ENCODE measurements around the gene SNRPD3. TPM values are rescaled to one million over a fixed set of nuclear protein-coding genes. Genes with fewer than 3 reads are reported as not detected.

SNRPD3 gene
- 100 to 1,000 TPM in 2 of 3 donors, 10 to 100 TPM in 1; 56.6 to 116 (median 113) TPM for polyA plus RNA-seq

DNA sequence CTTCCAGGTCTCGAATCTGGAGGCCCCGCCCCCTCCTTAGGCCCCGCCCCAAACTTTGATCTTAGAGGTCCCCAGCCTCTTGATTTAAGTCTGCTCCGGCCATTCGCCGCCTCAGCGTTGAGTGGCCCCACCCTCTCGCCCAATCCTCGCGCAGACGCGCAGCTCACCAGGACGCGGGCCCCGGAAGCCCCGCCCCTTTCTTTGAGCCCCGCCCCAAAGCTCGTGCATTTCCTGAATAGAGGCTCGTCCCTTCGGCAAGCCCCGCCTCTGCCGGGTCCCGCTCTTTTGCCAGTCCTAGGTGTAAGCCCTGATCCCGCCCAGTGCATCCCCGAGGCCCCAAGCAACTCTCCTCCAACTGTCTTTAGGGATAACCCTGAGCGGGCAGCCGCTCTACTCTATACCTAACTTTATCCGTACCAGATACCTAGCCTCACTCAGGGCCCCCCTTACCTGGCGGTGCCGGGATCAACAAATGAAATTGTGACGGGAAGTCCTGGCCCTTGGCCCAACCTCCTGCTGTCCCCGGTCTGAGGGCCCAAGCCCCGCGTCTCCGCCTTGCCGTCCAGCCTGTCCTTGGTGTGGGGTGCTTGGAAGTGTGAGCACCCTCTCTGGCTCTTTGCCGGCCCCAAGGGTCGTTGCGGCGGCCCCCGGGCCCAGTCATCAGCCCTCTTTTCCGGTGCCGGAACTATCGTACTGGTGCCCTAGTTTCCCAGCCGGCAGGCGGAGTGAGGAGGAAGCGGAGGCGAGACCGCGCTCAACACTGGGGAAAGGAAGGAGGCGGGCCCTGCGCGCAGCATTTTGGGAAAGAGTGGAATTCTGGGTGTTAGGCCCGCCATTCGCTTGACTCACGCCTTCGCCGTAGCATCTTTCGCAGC, at the start of gene SNRPD3:
TSS of gene SNRPD3 (plus strand) at position 835 of the 875 bp plus-strand sequence. CDS start 1,676 bp downstream, outside the sequence.
- peak within 1 kb of the TSS; percentile 94 to 98 (median 97) for H3K4me3 Mint-ChIP-seq
- H3K27ac Mint-ChIP-seq = peak within 1 kb of the TSS; percentile 95 to 99 (median 97)
- DNase-seq = peak; percentile 96 to 98 (median 97)
- H3K36me3 Mint-ChIP-seq = peaks cover 0 to 22% (median 0%) of the 10 kb centered on the region in 3 donors
- no peaks in the 10 kb centered on the region for H3K9me3 Mint-ChIP-seq
- peaks cover 56 to 78% of the 10 kb centered on the region in 2 donors for H3K4me1 Mint-ChIP-seq
- peaks cover 4 to 11% (median 6%) of the 10 kb centered on the region in 3 donors for H3K27me3 Mint-ChIP-seq (ENCODE audit: low read depth in 3 of 3)

DNA sequence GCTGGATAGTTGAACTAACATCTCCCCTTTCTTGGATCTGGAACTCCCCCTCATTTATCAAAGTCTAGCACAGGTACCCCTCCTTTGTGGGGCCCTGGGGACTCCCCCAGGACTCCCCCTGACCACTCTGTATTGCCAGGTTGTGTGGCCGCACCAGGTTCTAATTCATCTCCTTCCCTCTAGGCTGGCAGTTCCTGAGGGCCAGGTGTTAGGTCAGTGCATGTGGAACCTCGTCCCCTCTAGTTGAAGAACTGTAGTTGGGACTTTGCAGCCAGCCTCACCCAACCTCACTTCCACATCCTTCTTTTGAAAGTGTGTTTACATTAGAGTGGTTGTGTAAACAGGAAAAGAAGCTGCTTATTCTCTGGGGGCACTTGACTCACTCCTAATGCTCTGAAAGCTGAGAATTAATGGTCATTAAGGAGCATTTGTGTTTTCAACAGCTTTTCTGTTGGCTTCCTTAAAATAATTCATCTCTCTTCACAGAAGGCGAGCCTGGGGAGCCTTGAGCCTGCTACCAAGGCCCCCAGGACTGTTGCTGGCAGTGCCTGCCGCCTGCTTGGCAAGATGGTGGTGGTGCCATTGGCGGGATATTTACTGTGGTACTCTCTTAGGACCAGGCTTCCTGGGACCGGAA, 48.9 kb upstream of the SNRPD3 start:
- DNase-seq = no peak
- Mint-ChIP-seq H3K27ac (no peak overlapping the region), H3K36me3 (no peaks in the 10 kb centered on the region), H3K4me1 (peaks cover 18 to 29% of the 10 kb centered on the region in 2 donors), H3K4me3 (no peak overlapping the region), H3K9me3 (no peaks in the 10 kb centered on the region), H3K27me3 (ENCODE audit: low read depth in 3 of 3) (peaks cover 0 to 4% (median 2%) of the 10 kb centered on the region in 3 donors)

DNA sequence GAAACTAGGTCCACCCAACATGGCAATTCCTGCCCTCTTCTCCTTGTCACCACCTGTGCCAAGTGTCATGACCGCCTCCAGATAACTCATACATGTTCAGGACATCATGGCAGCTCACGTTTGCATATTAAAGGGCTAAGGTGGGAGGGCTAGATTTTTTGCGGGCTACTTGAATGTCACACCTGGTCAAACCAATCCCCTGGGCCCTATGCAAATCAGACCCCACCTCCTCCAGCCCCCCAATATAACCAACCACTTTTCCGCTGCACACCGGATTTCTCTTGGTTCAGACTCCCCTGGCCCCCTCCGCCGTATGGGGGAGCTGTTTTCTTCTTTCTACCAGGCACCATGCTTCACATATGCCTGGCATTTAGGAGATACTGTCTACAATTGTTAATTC, 48.1 kb upstream of the SNRPD3 start:
- H3K36me3 Mint-ChIP-seq = no peaks in the 10 kb centered on the region
- H3K4me3 Mint-ChIP-seq = no peak overlapping the region
- peaks cover 24 to 37% of the 10 kb centered on the region in 2 donors for H3K4me1 Mint-ChIP-seq
- no peak overlapping the region for H3K27ac Mint-ChIP-seq
- H3K9me3 Mint-ChIP-seq = no peaks in the 10 kb centered on the region
- no peaks in the 10 kb centered on the region for H3K27me3 Mint-ChIP-seq (ENCODE audit: low read depth in 3 of 3)
- DNase-seq = no peak

DNA sequence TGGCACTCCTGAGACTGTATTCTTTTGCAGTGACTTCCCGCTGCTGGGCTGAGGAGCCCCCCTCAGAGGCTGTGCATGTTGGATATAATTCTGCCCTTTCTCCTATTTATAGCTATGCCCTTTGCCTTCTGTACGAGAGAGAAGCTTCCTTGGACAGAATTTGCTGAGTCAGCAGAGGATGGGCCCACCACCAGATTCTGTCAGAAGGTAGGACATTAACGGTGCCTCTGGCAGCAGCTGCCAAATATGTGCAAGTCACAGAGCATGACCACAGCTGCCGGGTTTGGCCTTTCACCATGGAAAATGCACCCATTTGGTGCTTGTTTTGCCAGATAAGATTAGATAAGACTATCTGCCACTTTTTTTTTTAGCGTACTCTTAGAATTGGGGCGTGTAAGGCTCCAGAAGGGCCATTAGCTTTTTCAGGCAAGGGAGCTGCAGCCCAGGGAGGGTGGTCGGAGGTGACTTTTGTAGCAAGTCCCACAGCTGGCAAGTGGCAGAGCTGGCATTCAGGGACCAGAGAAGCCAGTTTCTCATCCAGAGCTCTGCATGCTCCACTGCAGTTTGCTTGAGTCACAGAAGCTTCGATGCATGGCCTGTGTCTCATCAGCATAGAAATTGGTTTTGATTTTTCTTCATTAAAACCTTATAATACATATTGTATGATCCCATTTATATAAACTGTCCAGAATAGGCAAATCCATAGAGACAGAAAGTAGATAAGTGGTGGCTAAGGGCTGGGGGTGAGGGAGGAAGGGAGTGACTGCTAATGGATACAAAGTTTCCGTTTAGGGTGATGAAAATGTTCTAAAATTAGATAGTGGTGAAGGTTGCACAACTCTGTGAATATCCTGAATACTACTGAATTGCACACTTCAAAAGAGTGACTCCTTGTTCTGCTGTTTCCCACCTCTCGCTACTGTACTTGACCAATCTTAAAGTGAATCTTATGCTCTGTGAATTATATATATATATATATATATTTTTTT, 44.9 kb upstream of the SNRPD3 start:
- Mint-ChIP-seq H3K4me1 (peaks cover 25 to 37% of the 10 kb centered on the region in 2 donors), H3K9me3 (no peaks in the 10 kb centered on the region), H3K36me3 (no peaks in the 10 kb centered on the region), H3K27me3 (ENCODE audit: low read depth in 3 of 3) (peaks cover 0 to 2% (median 1%) of the 10 kb centered on the region in 3 donors), H3K4me3 (peak overlapping the region; percentile 34 to 75 (median 61)), H3K27ac (peak overlapping the region in 5 of 6 donors; percentile 31 to 83 (median 52))
- no peak for DNase-seq

DNA sequence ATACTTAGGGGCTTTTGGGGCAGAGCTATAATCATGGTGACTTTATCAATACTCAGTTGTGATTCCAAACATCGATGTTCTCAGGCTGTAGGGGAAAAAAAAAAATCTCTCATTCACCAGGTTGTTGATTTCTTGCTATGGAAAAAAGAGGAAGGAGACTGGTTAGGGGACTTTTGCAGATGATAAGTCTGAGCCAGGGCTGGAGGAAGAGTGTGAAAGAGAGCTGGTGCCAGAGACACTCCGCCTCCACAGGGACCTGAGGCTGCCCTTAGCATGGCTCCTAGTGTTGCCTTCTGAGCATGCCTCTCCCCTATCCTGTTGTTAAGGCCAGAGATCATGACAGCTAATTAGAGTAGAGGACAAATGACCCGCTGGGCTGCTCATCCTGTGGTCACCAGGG, 43.8 kb upstream of the SNRPD3 start:
- Mint-ChIP-seq H3K4me1 (peaks cover 25 to 37% of the 10 kb centered on the region in 2 donors), H3K4me3 (peak overlapping the region; percentile 7 to 65 (median 48))

DNA sequence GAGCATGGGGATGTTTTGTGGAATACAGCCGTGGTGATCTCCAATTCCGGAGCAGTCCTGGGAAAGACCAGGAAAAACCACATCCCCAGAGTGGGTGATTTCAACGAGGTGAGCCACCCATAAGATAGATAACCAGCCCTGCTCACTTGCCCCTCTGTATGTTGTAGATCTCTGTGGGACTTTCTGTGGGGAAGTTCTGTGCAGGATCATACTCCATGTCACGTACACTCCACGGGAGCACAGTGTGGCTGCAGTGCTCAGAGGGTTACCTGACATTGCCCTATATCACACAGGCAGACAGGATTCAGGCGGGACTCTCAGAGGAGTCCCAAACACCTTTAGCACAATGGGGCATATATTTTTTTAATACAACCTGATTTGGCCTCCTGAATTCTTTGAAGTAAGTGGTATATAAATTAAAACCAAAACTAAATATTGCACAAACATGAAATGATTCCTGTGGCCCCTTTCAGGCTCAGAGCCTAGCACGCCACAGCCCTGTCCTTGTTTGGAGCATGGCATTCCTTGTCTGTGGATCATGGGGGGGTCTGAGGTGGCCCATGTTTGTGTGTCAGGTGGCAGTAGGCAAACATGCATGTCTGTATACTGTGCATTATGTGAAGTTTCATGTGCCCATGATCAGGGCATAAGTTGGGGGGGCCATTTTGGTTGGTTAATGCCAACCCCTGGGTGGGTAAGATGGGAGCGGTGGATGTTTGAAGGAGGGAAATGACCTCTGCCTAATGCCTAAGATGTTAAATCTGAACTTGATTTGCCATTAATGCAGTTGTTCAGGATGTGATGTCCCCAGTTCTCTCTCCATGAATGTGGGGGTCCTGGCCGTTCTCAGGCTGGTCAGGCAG, 42.2 kb upstream of the SNRPD3 start:
- H3K36me3 Mint-ChIP-seq = no peaks in the 10 kb centered on the region
- H3K4me1 Mint-ChIP-seq = peaks cover 25 to 37% of the 10 kb centered on the region in 2 donors
- H3K4me3 Mint-ChIP-seq = no peak overlapping the region
- DNase-seq = no peak
- peak overlapping the region in 1 of 6 donors; percentile 67 for H3K27ac Mint-ChIP-seq
- H3K9me3 Mint-ChIP-seq = no peaks in the 10 kb centered on the region
- peaks cover 0 to 3% (median 2%) of the 10 kb centered on the region in 3 donors for H3K27me3 Mint-ChIP-seq (ENCODE audit: low read depth in 3 of 3)

More for the DNA sequence above, 43.8 kb upstream of the SNRPD3 start:
- DNase-seq = no peak
- Mint-ChIP-seq H3K9me3 (no peaks in the 10 kb centered on the region), H3K27ac (peak overlapping the region in 4 of 6 donors; percentile 2 to 59 (median 22)), H3K27me3 (ENCODE audit: low read depth in 3 of 3) (peaks cover 0 to 3% (median 2%) of the 10 kb centered on the region in 3 donors), H3K36me3 (no peaks in the 10 kb centered on the region)

DNA sequence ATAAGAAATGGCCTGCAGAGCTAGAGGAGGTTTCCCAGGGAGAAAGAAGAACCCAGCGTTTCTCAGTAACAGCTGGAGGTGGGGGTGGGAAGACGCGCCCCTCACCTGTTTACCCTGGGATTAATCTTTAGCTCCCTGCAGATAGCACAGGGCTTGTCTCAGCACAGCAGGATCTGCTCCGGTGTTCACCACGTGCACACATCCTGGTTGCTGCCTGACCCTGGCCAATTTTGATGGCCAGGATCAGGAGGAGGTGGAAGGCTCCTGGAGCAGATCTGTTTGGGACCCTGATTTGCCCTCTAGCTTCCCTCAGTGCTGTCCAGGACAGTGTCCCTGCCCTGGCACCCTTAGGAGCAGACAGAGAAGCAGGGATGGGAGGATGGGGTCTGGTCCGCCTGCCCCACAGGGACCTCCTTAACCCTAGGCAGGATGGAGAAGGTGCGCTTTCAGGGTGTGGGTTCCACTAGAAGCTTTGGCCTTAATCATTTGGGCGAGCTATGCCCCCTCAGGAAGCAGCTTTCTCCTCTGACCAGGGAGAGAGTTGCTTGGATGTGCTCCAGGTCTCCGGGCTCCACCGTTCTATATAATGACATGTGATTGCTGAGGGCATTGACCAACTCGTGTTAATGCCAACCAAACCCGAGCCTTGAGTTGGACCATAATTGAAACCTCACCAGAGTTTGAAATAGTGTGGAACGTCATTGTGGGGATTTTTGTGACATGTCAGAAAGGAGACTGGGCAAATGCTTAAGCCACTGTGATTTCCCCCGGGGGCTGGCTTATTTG, 41.4 kb upstream of the SNRPD3 start:
- Mint-ChIP-seq H3K4me3 (no peak overlapping the region), H3K4me1 (peaks cover 25 to 37% of the 10 kb centered on the region in 2 donors), H3K36me3 (no peaks in the 10 kb centered on the region), H3K27ac (no peak overlapping the region), H3K27me3 (ENCODE audit: low read depth in 3 of 3) (peaks cover 0 to 3% (median 2%) of the 10 kb centered on the region in 3 donors), H3K9me3 (no peaks in the 10 kb centered on the region)
- DNase-seq = no peak

DNA sequence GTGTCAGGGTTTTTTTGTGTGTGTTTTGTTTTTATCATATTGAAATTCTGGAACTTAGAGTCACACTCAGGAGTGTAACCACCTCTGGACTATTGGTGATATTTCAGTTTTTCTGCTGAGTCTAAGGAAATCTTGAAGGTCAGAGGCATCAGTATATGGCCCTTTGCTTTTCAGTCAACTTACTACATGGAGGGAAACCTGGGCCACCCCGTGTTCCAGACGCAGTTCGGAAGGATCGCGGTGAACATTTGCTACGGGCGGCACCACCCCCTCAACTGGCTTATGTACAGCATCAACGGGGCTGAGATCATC, 40.8 kb upstream of the SNRPD3 start:
- Mint-ChIP-seq H3K36me3 (no peaks in the 10 kb centered on the region), H3K4me3 (no peak overlapping the region), H3K9me3 (no peaks in the 10 kb centered on the region), H3K27ac (no peak overlapping the region), H3K27me3 (ENCODE audit: low read depth in 3 of 3) (peaks cover 0 to 3% (median 2%) of the 10 kb centered on the region in 3 donors), H3K4me1 (peaks cover 25 to 37% of the 10 kb centered on the region in 2 donors)
- no peak for DNase-seq

DNA sequence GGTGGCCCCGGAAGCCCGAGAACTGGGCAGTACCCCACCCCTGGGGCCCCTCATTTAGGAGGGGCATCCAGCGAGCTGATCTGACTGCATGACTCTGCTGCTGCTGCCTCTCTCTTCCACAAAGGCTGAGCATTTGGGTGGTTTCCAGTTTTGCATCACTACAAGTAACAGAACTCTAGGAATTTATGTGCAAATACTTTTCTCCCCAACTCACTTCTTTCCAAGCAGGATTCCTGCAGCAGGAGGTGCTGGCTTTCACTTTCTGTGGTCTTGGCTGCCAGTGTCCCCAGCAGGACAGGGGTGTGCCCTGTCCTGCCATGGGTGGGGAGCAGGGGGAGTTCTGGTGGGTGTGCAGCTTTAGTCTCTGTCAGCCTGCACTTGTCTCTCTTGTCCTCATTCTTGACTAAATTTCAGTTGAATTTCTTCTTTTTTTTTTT, 39.5 kb upstream of the SNRPD3 start:
- no peak overlapping the region for H3K27ac Mint-ChIP-seq
- peaks cover 14 to 24% of the 10 kb centered on the region in 2 donors for H3K4me1 Mint-ChIP-seq
- no peak overlapping the region for H3K4me3 Mint-ChIP-seq
- no peaks in the 10 kb centered on the region for H3K9me3 Mint-ChIP-seq
- H3K36me3 Mint-ChIP-seq = no peaks in the 10 kb centered on the region
- H3K27me3 Mint-ChIP-seq (ENCODE audit: low read depth in 3 of 3) = peaks cover 0 to 3% (median 2%) of the 10 kb centered on the region in 3 donors
- no peak for DNase-seq

DNA sequence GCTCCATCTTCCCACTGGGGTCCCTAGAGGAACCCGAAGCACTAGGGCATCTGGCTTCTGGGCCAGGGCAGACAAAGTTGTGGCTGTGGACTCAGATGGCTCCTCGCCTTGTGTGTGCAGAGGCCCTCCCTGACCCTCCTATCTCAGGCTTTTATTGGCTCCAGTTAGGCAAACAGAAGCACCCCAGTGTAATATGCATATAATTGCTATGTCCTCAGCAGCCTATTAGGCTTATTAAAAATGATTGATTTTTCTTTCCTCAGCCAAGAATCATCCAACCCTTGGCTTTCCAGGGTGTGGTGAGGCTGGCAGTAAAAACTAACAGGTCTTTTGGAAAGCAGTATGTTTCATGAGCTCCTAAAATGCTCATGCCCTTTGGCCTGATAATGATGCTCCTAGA, 38.4 kb upstream of the SNRPD3 start:
- Mint-ChIP-seq H3K27ac (no peak overlapping the region), H3K9me3 (no peaks in the 10 kb centered on the region), H3K4me1 (peaks cover 6 to 12% of the 10 kb centered on the region in 2 donors), H3K36me3 (no peaks in the 10 kb centered on the region), H3K4me3 (no peak overlapping the region), H3K27me3 (ENCODE audit: low read depth in 3 of 3) (peaks cover 0 to 3% (median 2%) of the 10 kb centered on the region in 3 donors)
- no peak for DNase-seq

DNA sequence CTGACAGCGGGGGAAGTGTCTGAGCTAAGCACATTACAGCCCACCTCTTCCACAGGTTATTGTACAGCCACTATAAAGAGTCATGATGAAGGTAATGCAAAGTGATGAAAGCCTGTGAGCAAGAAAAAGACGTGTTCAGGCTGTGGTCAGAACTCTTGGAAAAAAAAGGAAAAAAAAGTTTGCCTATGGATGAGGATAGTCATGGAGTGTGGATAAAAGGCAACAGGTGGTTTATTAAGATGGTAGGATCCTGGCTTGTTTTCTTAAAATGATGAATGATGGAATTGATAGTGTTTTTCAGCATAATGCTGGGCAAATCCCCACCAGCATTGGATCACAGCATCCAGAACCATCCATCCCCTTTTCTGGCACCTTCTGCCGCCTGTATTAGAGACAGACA, 37.6 kb upstream of the SNRPD3 start:
- H3K4me3 Mint-ChIP-seq = no peak overlapping the region
- H3K36me3 Mint-ChIP-seq = no peaks in the 10 kb centered on the region
- H3K27ac Mint-ChIP-seq = no peak overlapping the region
- H3K27me3 Mint-ChIP-seq (ENCODE audit: low read depth in 3 of 3) = peaks cover 0 to 3% (median 2%) of the 10 kb centered on the region in 3 donors
- peaks cover 0 to 5% of the 10 kb centered on the region in 2 donors for H3K4me1 Mint-ChIP-seq
- H3K9me3 Mint-ChIP-seq = no peaks in the 10 kb centered on the region
- DNase-seq = no peak

All from immature natural killer cell (primary cell).